WERI-Rb-1 (cell line): ENCODE data around the gene HS1BP3.

Source experiments
- DNase-seq: peaks from one replicate; pipeline ENCODE4 v3.0.0-alpha.2; 2020
- H3K27ac ChIP-seq: fragments of 250-450 bp; sonication (Bioruptor Pico); 2 replicates; pipeline ENCODE4 v1.5.1; 2020; ENCODE audit warnings: mild to moderate bottlenecking, moderate library complexity
- H3K27me3 ChIP-seq: fragments of 250-450 bp; sonication (Bioruptor Pico); 2 replicates; pipeline ENCODE4 v1.5.1; 2021; ENCODE audit warnings: mild to moderate bottlenecking, low read depth, moderate library complexity; ENCODE audit not compliant: insufficient read depth, severe bottlenecking
- H3K36me3 ChIP-seq: fragments of 250-450 bp; sonication (Bioruptor Pico); 2 replicates; pipeline ENCODE4 v1.5.1; 2020; ENCODE audit warnings: mild to moderate bottlenecking, moderate library complexity
- H3K4me3 ChIP-seq: 2 replicates; pipeline ENCODE4 v1.5.1; 2011; ENCODE audit warnings: low read depth, mild to moderate bottlenecking, control low read depth, low read length
- H3K9me3 ChIP-seq: fragments of 250-450 bp; sonication (Bioruptor Pico); 2 replicates; pipeline ENCODE4 v1.5.1; 2021; ENCODE audit warnings: mild to moderate bottlenecking, moderate library complexity; ENCODE audit not compliant: severe bottlenecking
- TF ChIP-seq, protein P1 (sequence below): IDR thresholded peaks from 2 replicates; pipeline ENCODE4 v1.5.1; 2011; ENCODE audit warnings: low read depth, mild to moderate bottlenecking, control low read depth, inconsistent platforms, low read length

HS1BP3 gene

DNA sequence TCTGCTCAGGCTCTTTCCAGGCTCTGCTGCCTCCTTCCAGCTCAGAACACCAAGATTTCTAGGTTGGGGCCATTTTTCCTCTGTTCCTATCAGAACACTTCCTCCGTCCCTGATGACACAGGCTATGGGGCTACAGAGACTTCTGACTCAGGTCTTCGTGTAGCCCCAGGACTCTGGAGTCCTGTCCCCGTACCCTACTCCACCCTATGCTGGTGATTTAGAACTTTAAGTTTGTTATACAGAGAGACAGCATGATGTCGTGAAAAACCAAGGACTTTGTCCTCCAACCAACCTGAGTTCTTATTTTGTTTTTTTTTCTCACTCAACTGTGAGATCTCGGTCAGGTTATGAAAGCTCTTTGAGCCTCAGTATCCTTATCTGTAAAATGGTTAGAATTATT lies 78.7 kb downstream of the HS1BP3 start:
- Histone ChIP-seq H3K27me3 (no peaks in the 10 kb centered on the region), H3K4me3 (no peak overlapping the region), H3K36me3 (no peaks in the 10 kb centered on the region), H3K9me3 (no peaks in the 10 kb centered on the region), H3K27ac (no peak overlapping the region)
- DNase-seq = no peak
- TF ChIP-seq, protein P1, sequence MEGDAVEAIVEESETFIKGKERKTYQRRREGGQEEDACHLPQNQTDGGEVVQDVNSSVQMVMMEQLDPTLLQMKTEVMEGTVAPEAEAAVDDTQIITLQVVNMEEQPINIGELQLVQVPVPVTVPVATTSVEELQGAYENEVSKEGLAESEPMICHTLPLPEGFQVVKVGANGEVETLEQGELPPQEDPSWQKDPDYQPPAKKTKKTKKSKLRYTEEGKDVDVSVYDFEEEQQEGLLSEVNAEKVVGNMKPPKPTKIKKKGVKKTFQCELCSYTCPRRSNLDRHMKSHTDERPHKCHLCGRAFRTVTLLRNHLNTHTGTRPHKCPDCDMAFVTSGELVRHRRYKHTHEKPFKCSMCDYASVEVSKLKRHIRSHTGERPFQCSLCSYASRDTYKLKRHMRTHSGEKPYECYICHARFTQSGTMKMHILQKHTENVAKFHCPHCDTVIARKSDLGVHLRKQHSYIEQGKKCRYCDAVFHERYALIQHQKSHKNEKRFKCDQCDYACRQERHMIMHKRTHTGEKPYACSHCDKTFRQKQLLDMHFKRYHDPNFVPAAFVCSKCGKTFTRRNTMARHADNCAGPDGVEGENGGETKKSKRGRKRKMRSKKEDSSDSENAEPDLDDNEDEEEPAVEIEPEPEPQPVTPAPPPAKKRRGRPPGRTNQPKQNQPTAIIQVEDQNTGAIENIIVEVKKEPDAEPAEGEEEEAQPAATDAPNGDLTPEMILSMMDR = no peak

DNA sequence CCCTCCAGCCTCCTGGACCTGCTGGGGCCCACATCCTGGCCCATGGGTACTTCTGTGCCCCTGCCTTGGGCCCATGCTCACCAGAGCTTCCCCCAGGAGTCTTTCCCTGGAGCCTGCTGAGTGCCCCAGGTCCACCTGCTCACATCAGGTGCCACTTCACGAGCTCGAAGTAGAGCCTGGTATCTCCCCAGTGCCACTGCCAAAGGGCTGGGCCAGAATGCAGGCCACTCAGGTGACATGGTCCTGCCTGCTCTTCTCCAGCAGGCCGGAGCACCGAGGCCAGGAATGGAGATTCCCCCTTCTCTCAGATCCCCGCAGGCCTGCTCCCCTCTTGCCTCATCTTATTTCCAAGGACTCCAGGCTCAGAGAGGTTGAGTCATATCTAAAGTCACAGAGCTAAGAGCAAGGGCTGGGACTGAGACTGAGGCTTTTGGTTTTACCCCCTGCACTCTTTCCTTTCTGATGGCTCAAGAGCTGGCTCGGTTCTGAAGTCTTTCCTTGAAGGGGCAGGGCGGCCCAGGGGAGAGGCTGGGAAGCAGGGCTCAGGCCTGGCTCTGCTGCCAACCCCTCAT lies 79.2 kb downstream of the HS1BP3 start:
- TF ChIP-seq, protein P1 = no peak
- no peak for DNase-seq

DNA sequence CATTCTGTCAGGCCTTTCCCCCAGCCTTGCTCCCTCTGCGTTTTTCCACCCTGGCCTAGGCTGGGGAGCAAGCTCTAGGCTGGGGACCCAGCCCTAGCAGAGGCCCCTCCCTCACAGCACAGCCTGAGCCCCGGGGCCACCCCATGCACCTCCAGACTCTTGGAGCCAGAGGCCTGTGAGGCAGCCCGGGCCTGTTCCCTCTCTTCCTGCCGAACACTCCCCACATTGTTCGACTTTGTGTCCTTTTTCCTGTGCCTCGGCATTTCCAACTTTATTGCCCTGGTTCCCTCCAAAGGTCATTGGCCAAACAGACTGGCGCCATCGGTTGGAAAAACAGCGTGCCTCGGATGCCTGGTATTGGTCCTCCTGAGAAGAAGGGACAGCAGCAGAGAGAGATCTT lies 79.7 kb downstream of the HS1BP3 start:
- no peak overlapping the region for H3K27ac ChIP-seq
- no peaks in the 10 kb centered on the region for H3K36me3 ChIP-seq
- H3K27me3 ChIP-seq = no peaks in the 10 kb centered on the region
- H3K9me3 ChIP-seq = no peaks in the 10 kb centered on the region
- TF ChIP-seq, protein P1 = no peak
- no peak overlapping the region for H3K4me3 ChIP-seq
- no peak for DNase-seq

More for the DNA sequence above, 79.2 kb downstream of the HS1BP3 start:
- Histone ChIP-seq H3K9me3 (no peaks in the 10 kb centered on the region), H3K4me3 (no peak overlapping the region), H3K27ac (no peak overlapping the region), H3K36me3 (no peaks in the 10 kb centered on the region), H3K27me3 (no peaks in the 10 kb centered on the region)

DNA sequence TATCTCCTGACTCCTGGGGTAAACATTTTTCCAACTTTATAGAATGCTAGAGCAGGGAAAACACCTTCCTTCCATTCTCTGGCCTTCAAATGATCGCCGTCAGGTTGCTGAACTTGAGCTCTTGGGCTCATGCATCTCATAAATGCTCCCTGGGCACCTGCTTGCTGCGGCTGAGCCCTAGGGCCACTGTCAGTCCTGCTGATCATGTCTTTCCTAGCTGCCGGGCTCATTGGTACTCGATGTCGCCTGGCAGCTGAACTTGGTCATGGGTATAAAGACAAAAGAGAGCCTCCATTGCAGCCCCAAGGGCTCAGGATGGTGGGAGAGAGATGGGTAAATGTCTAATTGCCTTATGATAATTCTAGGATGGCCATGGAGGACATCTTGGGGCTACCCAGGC lies 80.6 kb downstream of the HS1BP3 start:
- no peaks in the 10 kb centered on the region for H3K27me3 ChIP-seq
- no peaks in the 10 kb centered on the region for H3K36me3 ChIP-seq
- no peak for DNase-seq
- H3K27ac ChIP-seq = no peak overlapping the region
- no peaks in the 10 kb centered on the region for H3K9me3 ChIP-seq
- no peak overlapping the region for H3K4me3 ChIP-seq
- TF ChIP-seq, protein P1 = no peak

DNA sequence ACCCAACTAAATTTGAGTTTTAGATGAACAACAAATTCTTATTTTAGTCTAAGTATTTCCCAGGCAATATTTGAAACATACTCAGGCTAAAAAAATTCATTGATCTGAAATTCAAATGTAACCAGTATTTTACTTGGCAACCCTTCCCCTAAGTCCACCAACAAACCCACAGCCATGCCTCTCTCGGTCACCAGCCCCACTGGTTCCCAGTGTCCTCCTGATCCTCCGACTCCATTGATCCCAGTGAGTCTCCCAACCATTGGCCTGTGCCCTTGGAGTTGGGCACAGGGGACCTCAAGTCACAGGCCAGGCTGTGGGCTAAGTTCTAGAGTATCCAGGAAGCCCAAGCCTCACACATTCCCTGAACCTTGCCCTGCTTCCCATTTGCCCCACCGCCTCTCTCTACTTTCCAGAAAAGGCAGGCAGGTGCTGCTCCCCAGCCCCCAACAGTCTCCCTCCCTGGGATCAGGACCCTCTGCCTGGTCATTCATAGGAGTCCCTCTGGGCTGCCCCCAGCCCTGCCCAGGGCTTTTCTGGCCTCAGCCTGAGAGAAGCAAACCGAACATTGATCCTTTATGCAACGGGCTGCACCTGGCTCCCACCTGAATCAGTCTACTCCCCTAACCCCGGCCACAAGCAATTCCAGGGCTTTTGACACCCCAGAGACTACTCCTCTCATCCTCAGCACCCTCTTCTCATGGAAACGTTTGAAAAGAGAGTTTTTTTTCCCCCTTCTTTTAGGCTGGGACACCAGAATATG lies 81.3 kb downstream of the HS1BP3 start:
- H3K27ac ChIP-seq = no peak overlapping the region
- TF ChIP-seq, protein P1 = no peak
- H3K36me3 ChIP-seq = no peaks in the 10 kb centered on the region
- no peak for DNase-seq
- no peaks in the 10 kb centered on the region for H3K9me3 ChIP-seq
- H3K4me3 ChIP-seq = no peak overlapping the region
- H3K27me3 ChIP-seq = no peaks in the 10 kb centered on the region
